Measurements from ENCODE around the gene DCAF4. TPM values are rescaled to one million over a fixed set of nuclear protein-coding genes. Genes with fewer than 3 reads are reported as not detected.

The DCAF4 gene
- total RNA-seq, 1 experiment from 2014 or later, result 23.4 TPM

DNA sequence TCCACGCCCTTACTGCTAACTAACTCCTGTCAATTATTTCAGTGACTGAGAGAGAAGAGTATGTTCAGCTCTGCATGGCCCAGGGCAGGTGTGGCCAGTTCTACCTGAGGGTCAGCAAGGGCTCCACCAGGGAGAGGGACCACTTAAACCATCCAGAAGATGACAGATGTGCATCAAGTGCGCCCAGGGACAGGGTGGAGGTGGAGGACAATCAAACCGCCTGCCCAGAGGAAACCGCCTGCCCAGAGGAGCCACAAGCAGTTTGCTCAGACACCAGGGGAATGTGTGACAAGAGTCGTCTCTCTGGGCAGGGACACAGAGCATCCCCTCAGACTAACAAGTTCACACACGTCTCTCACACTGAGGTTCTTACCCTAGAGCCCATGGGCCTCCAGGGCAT lies 46.8 kb upstream of the DCAF4 start:
- no peak overlapping the region for H3K27ac ChIP-seq (ENCODE audit: low read depth, low read length, poor library complexity, severe bottlenecking)
- BruUV-seq (replicated peaks), result no TSS peak
- peaks cover 3% of the 10 kb centered on the region for H3K4me1 ChIP-seq (ENCODE audit: insufficient read depth, low read length, poor library complexity, severe bottlenecking)
- TF ChIP-seq CTCF (conservative IDR thresholded peaks at IDR 0.05; ENCODE audit: low read depth, low read length) (no peak), EZH2 (IDR thresholded peaks at IDR 0.05; ENCODE audit: borderline replicate concordance, low read depth, low read length, poor library complexity, severe bottlenecking) (no peak)
- no peaks in the 10 kb centered on the region for H3K36me3 ChIP-seq (ENCODE audit: insufficient read depth, low read length, poor library complexity, severe bottlenecking)
- no peaks in the 10 kb centered on the region for H3K9me3 ChIP-seq (ENCODE audit: low read depth, low read length, poor library complexity, severe bottlenecking)
- ChIA-PET POLR2A (ENCODE audit: low non-redundant PET) (no interaction called here), CTCF (no interaction called here)
- DNase-seq (ENCODE audit: low spot score), result no peak
- H3K27me3 ChIP-seq (replicated peaks; ENCODE audit: insufficient read depth, low read depth, low read length, poor library complexity), result no peaks in the 10 kb centered on the region
- no peak overlapping the region for H3K4me3 ChIP-seq (ENCODE audit: low read depth, low read length, poor library complexity, severe bottlenecking)
- intact Hi-C loops (cut with micrococcal nuclease; ENCODE audit: unreplicated experiment), result no loop called here

- Histone ChIP-seq H3K9me3 (ENCODE audit: low read depth, low read length, poor library complexity, severe bottlenecking) (no peaks in the 10 kb centered on the region), H3K27me3 (replicated peaks; ENCODE audit: insufficient read depth, low read depth, low read length, poor library complexity) (no peaks in the 10 kb centered on the region), H3K36me3 (ENCODE audit: insufficient read depth, low read length, poor library complexity, severe bottlenecking) (no peaks in the 10 kb centered on the region), H3K27ac (ENCODE audit: low read depth, low read length, poor library complexity, severe bottlenecking) (no peak overlapping the region), H3K4me1 (ENCODE audit: insufficient read depth, low read length, poor library complexity, severe bottlenecking) (peaks cover 3% of the 10 kb centered on the region), H3K4me3 (ENCODE audit: low read depth, low read length, poor library complexity, severe bottlenecking) (no peak overlapping the region)
- intact Hi-C loops (cut with micrococcal nuclease; ENCODE audit: unreplicated experiment), result no loop called here
- ChIA-PET POLR2A (ENCODE audit: low non-redundant PET) (no interaction called here), CTCF (no interaction called here)
- BruUV-seq (replicated peaks), result no TSS peak
- no peak for DNase-seq (ENCODE audit: low spot score)
- no peak for TF ChIP-seq CTCF (conservative IDR thresholded peaks at IDR 0.05; ENCODE audit: low read depth, low read length)
- TF ChIP-seq EZH2 (IDR thresholded peaks at IDR 0.05; ENCODE audit: borderline replicate concordance, low read depth, low read length, poor library complexity, severe bottlenecking), result no peak
These were observed 46.1 kb upstream of the DCAF4 start for GRCh38 chr14:72880164-72880563.

- no peak for TF ChIP-seq EZH2 (IDR thresholded peaks at IDR 0.05; ENCODE audit: borderline replicate concordance, low read depth, low read length, poor library complexity, severe bottlenecking)
- no peak for TF ChIP-seq CTCF (conservative IDR thresholded peaks at IDR 0.05; ENCODE audit: low read depth, low read length)
- H3K4me1 ChIP-seq (ENCODE audit: insufficient read depth, low read length, poor library complexity, severe bottlenecking), result peaks cover 3% of the 10 kb centered on the region
- DNase-seq (ENCODE audit: low spot score), result no peak
- H3K27ac ChIP-seq (ENCODE audit: low read depth, low read length, poor library complexity, severe bottlenecking), result no peak overlapping the region
- no peaks in the 10 kb centered on the region for H3K27me3 ChIP-seq (replicated peaks; ENCODE audit: insufficient read depth, low read depth, low read length, poor library complexity)
- BruUV-seq (replicated peaks), result no TSS peak
- POLR2A ChIA-PET (ENCODE audit: low non-redundant PET), result interaction anchor here (0.7 kb wide), 1 partner anchor 17 kb away, joined by 3 read pairs; no protein-coding TSS in a partner anchor
- CTCF ChIA-PET, result no interaction called here
- intact Hi-C loops (cut with micrococcal nuclease; ENCODE audit: unreplicated experiment), result no loop called here
- H3K9me3 ChIP-seq (ENCODE audit: low read depth, low read length, poor library complexity, severe bottlenecking), result no peaks in the 10 kb centered on the region
- H3K4me3 ChIP-seq (ENCODE audit: low read depth, low read length, poor library complexity, severe bottlenecking), result no peak overlapping the region
- H3K36me3 ChIP-seq (ENCODE audit: insufficient read depth, low read length, poor library complexity, severe bottlenecking), result no peaks in the 10 kb centered on the region
These were observed 45.4 kb upstream of the DCAF4 start for GRCh38 chr14:72880820-72881219.
